GM12878 (cell line): ENCODE measurements around the gene COPE. TPM values are rescaled to one million over a fixed set of nuclear protein-coding genes. Genes with fewer than 3 reads are reported as not detected.

Source experiments
- ATAC-seq: fragments of 200-7000 bp; cut with Tn5 transposase; 3 replicates; pipeline ENCODE4 v1.9.1; 2020; ENCODE audit warnings: mild to moderate bottlenecking, moderate library complexity
- BruUV-seq: library from RNA; stranded (reverse); fragments of 400-500 nt; replicated peaks from 2 replicates; lab custom pipeline; 2021; lab: Mats Ljungman, UMichigan
- CTCF ChIA-PET: fragments of 300-600 bp; sonication (Branson Sonifier 250); formaldehyde crosslinking; extraction: SDS; loops from one replicate; lab custom pipeline; 2021; ENCODE audit warnings: inconsistent platforms; lab: Yijun Ruan, JAX
- POLR2A ChIA-PET: fragments of 350-600 bp; formaldehyde crosslinking; extraction: SDS; loops from one replicate; lab custom pipeline; 2021; ENCODE audit warnings: inconsistent platforms; lab: Charles Lee
- RAD21 ChIA-PET: fragments of 300-600 bp; sonication (Branson Sonifier 250); formaldehyde crosslinking; loops from one replicate; lab custom pipeline; 2023; ENCODE audit warnings: antibody characterized with exemption; ENCODE audit not compliant: unreplicated experiment; lab: Charles Lee
- SMC1A ChIA-PET: fragments of 300-600 bp; sonication (Branson Sonifier 250); formaldehyde crosslinking; loops from one replicate; lab custom pipeline; 2023; ENCODE audit not compliant: unreplicated experiment, uncharacterized antibody; lab: Charles Lee
- DNase-seq: peaks from one replicate; pipeline ENCODE4 v3.0.0-alpha.2; 2011; ENCODE audit warnings: low read depth, low spot score
- FAIRE-seq: peaks from 3 replicates; lab custom pipeline; 2011; peaks lifted over from hg19 to GRCh38; lab: Jason Lieb, UNC
- H2AFZ ChIP-seq: 2 replicates; pipeline ENCODE4 v1.6.0; 2011; ENCODE audit warnings: low read depth, low read length, control low read depth; ENCODE audit not compliant: control insufficient read depth
- H3K27ac ChIP-seq: 2 replicates; pipeline ENCODE4 v1.5.1; 2011; ENCODE audit warnings: control low read depth; ENCODE audit not compliant: control insufficient read depth, insufficient read depth
- H3K27me3 ChIP-seq, 2 experiments: replicated peaks in 1 of 2; 2 replicates each; pipeline versions ENCODE4 v1.6.0 to v1.6.1; 2011; ENCODE audit warnings: low read length in 1 of 2; ENCODE audit not compliant: control insufficient read depth in 2 of 2, insufficient read depth in 2 of 2
- H3K36me3 ChIP-seq, 2 experiments: 2 replicates each; pipeline ENCODE4 v1.5.1; 2011; ENCODE audit warnings: low read length in 1 of 2; ENCODE audit not compliant: control insufficient read depth in 2 of 2, insufficient read depth in 2 of 2
- H3K4me1 ChIP-seq: 2 replicates; pipeline ENCODE4 v1.6.1; 2011; ENCODE audit warnings: mild to moderate bottlenecking, low read length, moderate library complexity, mixed read lengths; ENCODE audit not compliant: control insufficient read depth, insufficient read depth
- H3K4me2 ChIP-seq: 2 replicates; pipeline ENCODE4 v1.6.0; 2011; ENCODE audit warnings: control low read depth; ENCODE audit not compliant: control insufficient read depth, insufficient read depth
- H3K4me3 ChIP-seq: fragments of 200-600 bp; sonication (generic); 2 replicates; pipeline ENCODE4 v1.5.1; 2016
- H3K79me2 ChIP-seq: 2 replicates; pipeline ENCODE4 v1.6.0; 2011; ENCODE audit warnings: low read length; ENCODE audit not compliant: control insufficient read depth, insufficient read depth
- H3K9ac ChIP-seq: 2 replicates; pipeline ENCODE4 v1.8.0; 2011; ENCODE audit warnings: low read length, control low read depth, mixed read lengths; ENCODE audit not compliant: control insufficient read depth, insufficient read depth
- H3K9me3 ChIP-seq: replicated peaks from 3 replicates; pipeline ENCODE4 v1.5.1; 2011; ENCODE audit warnings: mild to moderate bottlenecking, low read length; ENCODE audit not compliant: control insufficient read depth, insufficient read depth
- H4K20me1 ChIP-seq: 2 replicates; pipeline ENCODE4 v1.6.0; 2011; ENCODE audit not compliant: control insufficient read depth, insufficient read depth
- BACH1 ChIP-seq: fragments of 450-650 bp; IDR thresholded peaks from 2 replicates; pipeline ENCODE4 v1.6.1; 2017; ENCODE audit warnings: mild to moderate bottlenecking, borderline replicate concordance
- BCL11A ChIP-seq: IDR thresholded peaks from 2 replicates; pipeline ENCODE4 v1.6.1; 2011; ENCODE audit warnings: low read depth, low read length
- CREB1 ChIP-seq: IDR thresholded peaks from 2 replicates; pipeline ENCODE4 v1.6.1; 2012; ENCODE audit warnings: low read depth, mild to moderate bottlenecking, inconsistent platforms
- ESRRA ChIP-seq: IDR thresholded peaks from 2 replicates; pipeline ENCODE4 v1.6.1; 2012; ENCODE audit warnings: mild to moderate bottlenecking, low read length, improper control_type of control experiment
- FOXM1 ChIP-seq: IDR thresholded peaks from 2 replicates; pipeline ENCODE4 v1.6.1; 2012; ENCODE audit warnings: low read depth, mild to moderate bottlenecking, inconsistent platforms, low read length, moderate library complexity
- HDGF ChIP-seq: fragments of 450-650 bp; IDR thresholded peaks from 2 replicates; pipeline ENCODE4 v1.6.1; 2016; ENCODE audit warnings: antibody characterized with exemption
- NKRF ChIP-seq: fragments of 450-650 bp; conservative IDR thresholded peaks from 2 replicates; pipeline ENCODE4 v1.6.1; 2017; ENCODE audit warnings: mild to moderate bottlenecking, moderate library complexity
- PAX5 ChIP-seq: IDR thresholded peaks from 2 replicates; pipeline ENCODE4 v1.6.1; 2011; ENCODE audit warnings: low read depth, low read length, borderline replicate concordance
- TARDBP ChIP-seq: IDR thresholded peaks from 2 replicates; pipeline ENCODE4 v1.6.1; 2016; ENCODE audit warnings: borderline replicate concordance
- ZNF384 ChIP-seq: IDR thresholded peaks from 2 replicates; pipeline ENCODE4 v1.6.1; 2012; ENCODE audit warnings: low read depth, mild to moderate bottlenecking, low read length, improper control_type of control experiment, borderline replicate concordance
- WGBS: methylation state at CpG from one replicate; pipeline ENCODE4 v1.1.6; 2016; ENCODE audit warnings: low lambda C conversion rate; ENCODE audit not compliant: insufficient replicate concordance, insufficient coverage; ENCODE audit errors: missing lambda C conversion rate; 5-methylcytosine and 5-hydroxymethylcytosine counted together
- in situ Hi-C: fragments of 300-500 bp; cut with MboI; formaldehyde crosslinking; loops from 9 replicates; pipeline ENCODE4 v1.14.3; 2018; ENCODE audit warnings: mixed read lengths
- intact Hi-C: fragments of 100-400 bp; cut with micrococcal nuclease; formaldehyde crosslinking; loops from one replicate; pipeline ENCODE4 v1.14.2; 2022; ENCODE audit not compliant: unreplicated experiment
- polyA plus RNA-seq, 11 experiments: library from polyadenylated mRNA; depleted of rRNA in 4 of 11; unstranded in 6 of 11; stranded (reverse) in 5 of 11; fragments of >200 nt; fragmentation: Nextera tagmentation in 4 of 11; fragmentation: Illumina TruSeq in 1 of 11; extraction: Ambion mirVana in 4 of 11; extraction: Trizol in 1 of 11; gene quantifications; 1 replicate in 1 of 11; 2 replicates in 10 of 11; pipeline versions ENCODE4 v1.2.1 to v1.2.3, GENCODE V29; 2011 to 2016; ENCODE audit warnings: inconsistent platforms in 2 of 11, missing spikeins in 2 of 11, low read depth in 1 of 11
- total RNA-seq, 4 experiments: library from RNA; depleted of rRNA in 3 of 4; stranded (reverse); fragments of >200 nt in 3 of 4; fragmentation: Illumina TruSeq in 1 of 4; extraction: Trizol in 1 of 4; gene quantifications; 2 replicates each; pipeline versions ENCODE4 v1.2.1 to v1.2.3, GENCODE V29; 2013 to 2021

The COPE gene
- total and polyA plus RNA-seq, 10 of the 15 experiments (the other 5 are each of a cell fraction or from before 2014, with no cell fraction given): 3.5 to 464 (median 222) TPM

- no TSS peak for BruUV-seq
Measured at GRCh38 chr19:18881491-18881890, 37.7 kb downstream of the COPE start.

More at GRCh38 chr19:18881491-18881890, 37.7 kb downstream of the COPE start:
- H3K4me3 ChIP-seq: no peak overlapping the region
- no peaks in the 10 kb centered on the region for H3K79me2 ChIP-seq
- H3K9me3 ChIP-seq: no peaks in the 10 kb centered on the region
- SMC1A ChIA-PET: no interaction called here
- H4K20me1 ChIP-seq: no peaks in the 10 kb centered on the region
- POLR2A ChIA-PET: interaction anchor here (0.6 kb wide), 1 partner anchor 280 kb away, joined by 3 read pairs; no protein-coding TSS in a partner anchor
- no peaks in the 10 kb centered on the region for H3K36me3 ChIP-seq
- in situ Hi-C loops: no loop called here
- RAD21 ChIA-PET: interaction anchor here (0.6 kb wide), 1 partner anchor 79 kb away, joined by 3 read pairs; no protein-coding TSS in a partner anchor
- DNase-seq (no peak), FAIRE-seq (no peak), ATAC-seq (no peak)
- intact Hi-C loops: no loop called here
- H2AFZ ChIP-seq: no peak overlapping the region
- no peak overlapping the region for H3K9ac ChIP-seq
- no peaks in the 10 kb centered on the region for H3K4me1 ChIP-seq
- H3K27ac ChIP-seq: no peak overlapping the region
- TF ChIP-seq ZNF384: no peak
- no peak for TF ChIP-seq FOXM1
- TF ChIP-seq BACH1: no peak
- no peak for TF ChIP-seq CREB1
- TF ChIP-seq NKRF: no peak
- no peak for TF ChIP-seq TARDBP
- no peak for TF ChIP-seq HDGF
- TF ChIP-seq BCL11A: no peak
- TF ChIP-seq PAX5: no peak
- TF ChIP-seq ESRRA: no peak
- no peaks in the 10 kb centered on the region for H3K27me3 ChIP-seq
- WGBS: 48% methylated on average over 7 of the region's 7 CpGs
- H3K4me2 ChIP-seq: no peak overlapping the region
- CTCF ChIA-PET: no interaction called here
